SK-N-SH treated with all-trans-retinoic acid at 6 μM for 48 hours (cell line): ENCODE data around the gene MSLN.

Experiments used
- BACH2 ChIP-seq: fragments of 250-450 bp; sonication (Bioruptor Pico); IDR thresholded peaks from 2 replicates; pipeline ENCODE4 v1.9.0; 2021; ENCODE audit warnings: mild to moderate bottlenecking, borderline replicate concordance
- CREB5 ChIP-seq: fragments of 250-450 bp; sonication (Bioruptor Pico); IDR thresholded peaks from 2 replicates; pipeline ENCODE4 v1.5.1; 2020; ENCODE audit warnings: low read depth, mild to moderate bottlenecking, moderate library complexity
- CSDC2 ChIP-seq: fragments of 250-450 bp; sonication (Bioruptor Pico); IDR thresholded peaks from 2 replicates; pipeline ENCODE4 v1.5.0; 2020; ENCODE audit warnings: mild to moderate bottlenecking, moderate library complexity
- CSRNP3 ChIP-seq: fragments of 250-450 bp; sonication (Bioruptor Pico); IDR thresholded peaks from 2 replicates; pipeline ENCODE4 v1.5.1; 2021; ENCODE audit warnings: mild to moderate bottlenecking, moderate library complexity
- GLIS3 ChIP-seq: fragments of 250-450 bp; sonication (Bioruptor Pico); IDR thresholded peaks from 2 replicates; pipeline ENCODE4 v1.5.0; 2020; ENCODE audit warnings: mild to moderate bottlenecking, moderate library complexity
- PATZ1 ChIP-seq: fragments of 250-450 bp; sonication (Bioruptor Pico); IDR thresholded peaks from 2 replicates; pipeline ENCODE4 v1.8.0; 2020; ENCODE audit warnings: mild to moderate bottlenecking, moderate library complexity, borderline replicate concordance
- TCF4 ChIP-seq: fragments of 250-450 bp; sonication (Bioruptor Pico); IDR thresholded peaks from 2 replicates; pipeline ENCODE4 v1.8.0; 2021; ENCODE audit warnings: mild to moderate bottlenecking, moderate library complexity, borderline replicate concordance
- TOX ChIP-seq: fragments of 250-450 bp; sonication (Bioruptor Pico); IDR thresholded peaks from 2 replicates; pipeline ENCODE4 v1.8.0; 2021; ENCODE audit warnings: mild to moderate bottlenecking, moderate library complexity, borderline replicate concordance
- ZFP3 ChIP-seq: fragments of 250-450 bp; sonication (Bioruptor Pico); IDR thresholded peaks from 2 replicates; pipeline ENCODE4 v1.5.0; 2020; ENCODE audit warnings: mild to moderate bottlenecking, moderate library complexity
- ZFP30 ChIP-seq: fragments of 450-650 bp; formaldehyde crosslinking; IDR thresholded peaks from 2 replicates; pipeline ENCODE4 v1.5.0; 2022; ENCODE audit warnings: mild to moderate bottlenecking, moderate library complexity
- ZNF70 ChIP-seq: fragments of 450-650 bp; formaldehyde crosslinking; IDR thresholded peaks from 2 replicates; pipeline ENCODE4 v1.5.0; 2020; ENCODE audit warnings: mild to moderate bottlenecking, moderate library complexity
- ZNF8 ChIP-seq: fragments of 450-650 bp; formaldehyde crosslinking; IDR thresholded peaks from 2 replicates; pipeline ENCODE4 v1.5.0; 2020; ENCODE audit warnings: mild to moderate bottlenecking, moderate library complexity

- no peak for TF ChIP-seq TCF4 (CRISPR knock-in tag)
- TF ChIP-seq PATZ1, result no peak
- no peak for TF ChIP-seq CSDC2 (CRISPR knock-in tag)
- TF ChIP-seq ZNF8 (CRISPR knock-in tag), result no peak
- no peak for TF ChIP-seq TOX (CRISPR knock-in tag)
- TF ChIP-seq CREB5 (CRISPR knock-in tag), result no peak
- no peak for TF ChIP-seq ZFP3 (CRISPR knock-in tag)
- no peak for TF ChIP-seq BACH2 (CRISPR knock-in tag)
- no peak for TF ChIP-seq ZNF70 (CRISPR knock-in tag)
- TF ChIP-seq ZFP30, result no peak
- TF ChIP-seq CSRNP3 (CRISPR knock-in tag), result no peak
- TF ChIP-seq GLIS3, result no peak
Observed at GRCh38 chr16:725041-725376, 35.5 kb upstream of the MSLN start.
